Measurements from ENCODE around the gene PHYH. TPM values are rescaled to one million over a fixed set of nuclear protein-coding genes. Genes with fewer than 3 reads are reported as not detected.
"Not testable (repeated sequence)": the region's sequence is repeated elsewhere in the genome, so short reads cannot be mapped to it uniquely, and the experiment has no call there.

The PHYH gene
- total RNA-seq, 1 donor from 2014 or later, result 22.1 TPM

GRCh38 chr10:13337128-13337826 lies 37.4 kb upstream of the PHYH start:
- H3K9me3 Mint-ChIP-seq (ENCODE audit: unreplicated experiment), result no peaks in the 10 kb centered on the region
- DNase-seq (ENCODE audit: extremely low spot score, unreplicated experiment), result no peak
- H3K36me3 Mint-ChIP-seq (ENCODE audit: unreplicated experiment), result peaks cover 21% of the 10 kb centered on the region
- no peak overlapping the region for H3K4me3 Mint-ChIP-seq (ENCODE audit: unreplicated experiment)
- H3K27me3 Mint-ChIP-seq (ENCODE audit: unreplicated experiment), result no peaks in the 10 kb centered on the region
- H3K4me1 Mint-ChIP-seq (ENCODE audit: unreplicated experiment), result peaks cover 23% of the 10 kb centered on the region
- no peak overlapping the region for H3K27ac Mint-ChIP-seq (ENCODE audit: unreplicated experiment)
- TF ChIP-seq CTCF (IDR thresholded peaks at IDR 0.05), result no peak

- H3K36me3 Mint-ChIP-seq (ENCODE audit: unreplicated experiment), result peaks cover 31% of the 10 kb centered on the region
- TF ChIP-seq CTCF (IDR thresholded peaks at IDR 0.05), result no peak
- no peaks in the 10 kb centered on the region for H3K9me3 Mint-ChIP-seq (ENCODE audit: unreplicated experiment)
- H3K4me1 Mint-ChIP-seq (ENCODE audit: unreplicated experiment), result peaks cover 24% of the 10 kb centered on the region
- no peak overlapping the region for H3K27ac Mint-ChIP-seq (ENCODE audit: unreplicated experiment)
- DNase-seq (ENCODE audit: extremely low spot score, unreplicated experiment), result no peak
- H3K4me3 Mint-ChIP-seq (ENCODE audit: unreplicated experiment), result no peak overlapping the region
- no peaks in the 10 kb centered on the region for H3K27me3 Mint-ChIP-seq (ENCODE audit: unreplicated experiment)
Measured at GRCh38 chr10:13335881-13336280, 36.0 kb upstream of the PHYH start.

GRCh38 chr10:13334556-13334955 lies 34.7 kb upstream of the PHYH start:
- no peak overlapping the region for H3K27ac Mint-ChIP-seq (ENCODE audit: unreplicated experiment)
- no peak for DNase-seq (ENCODE audit: extremely low spot score, unreplicated experiment)
- H3K36me3 Mint-ChIP-seq (ENCODE audit: unreplicated experiment), result peaks cover 35% of the 10 kb centered on the region
- no peak overlapping the region for H3K4me3 Mint-ChIP-seq (ENCODE audit: unreplicated experiment)
- no peaks in the 10 kb centered on the region for H3K9me3 Mint-ChIP-seq (ENCODE audit: unreplicated experiment)
- H3K27me3 Mint-ChIP-seq (ENCODE audit: unreplicated experiment), result no peaks in the 10 kb centered on the region
- TF ChIP-seq CTCF (IDR thresholded peaks at IDR 0.05), result no peak
- H3K4me1 Mint-ChIP-seq (ENCODE audit: unreplicated experiment), result peaks cover 15% of the 10 kb centered on the region

GRCh38 chr10:13331646-13332045 lies 31.8 kb upstream of the PHYH start:
- Mint-ChIP-seq H3K4me3 (ENCODE audit: unreplicated experiment) (no peak overlapping the region), H3K36me3 (ENCODE audit: unreplicated experiment) (peaks cover 35% of the 10 kb centered on the region), H3K4me1 (ENCODE audit: unreplicated experiment) (peaks cover 17% of the 10 kb centered on the region), H3K27ac (ENCODE audit: unreplicated experiment) (no peak overlapping the region), H3K27me3 (ENCODE audit: unreplicated experiment) (no peaks in the 10 kb centered on the region), H3K9me3 (ENCODE audit: unreplicated experiment) (no peaks in the 10 kb centered on the region)
- no peak for DNase-seq (ENCODE audit: extremely low spot score, unreplicated experiment)
- TF ChIP-seq CTCF (IDR thresholded peaks at IDR 0.05), result no peak

GRCh38 chr10:13330980-13331379 lies 31.1 kb upstream of the PHYH start:
- not testable (repeated sequence) for H3K4me3 Mint-ChIP-seq (ENCODE audit: unreplicated experiment); H3K27ac Mint-ChIP-seq (ENCODE audit: unreplicated experiment); H3K9me3 Mint-ChIP-seq (ENCODE audit: unreplicated experiment); H3K27me3 Mint-ChIP-seq (ENCODE audit: unreplicated experiment); DNase-seq (ENCODE audit: extremely low spot score, unreplicated experiment)
- peaks cover 17% of the 10 kb centered on the region for H3K4me1 Mint-ChIP-seq (ENCODE audit: unreplicated experiment)
- peaks cover 36% of the 10 kb centered on the region for H3K36me3 Mint-ChIP-seq (ENCODE audit: unreplicated experiment)

Data from osteocyte (in vitro differentiated cells).